ENCODE data around the gene CNGA1.

Gene CNGA1

GRCh38 chr4:48044298-48044697, 27.8 kb upstream of the CNGA1 start:
- Histone ChIP-seq H3K27ac (ENCODE audit: low read depth in 2 of 2, low read length in 2 of 2) (no peak overlapping the region), H3K27me3 (ENCODE audit: control insufficient read depth in 2 of 2, insufficient read depth in 2 of 2, low read length in 2 of 2) (no peaks in the 10 kb centered on the region), H3K4me1 (ENCODE audit: control insufficient read depth in 2 of 2, insufficient read depth in 2 of 2, low read length in 2 of 2) (peaks cover 11 to 14% of the 10 kb centered on the region in 2 donors)

GRCh38 chr4:48043504-48043903, 27.0 kb upstream of the CNGA1 start:
- Histone ChIP-seq H3K27me3 (ENCODE audit: control insufficient read depth in 2 of 2, insufficient read depth in 2 of 2, low read length in 2 of 2) (no peaks in the 10 kb centered on the region), H3K27ac (ENCODE audit: low read depth in 2 of 2, low read length in 2 of 2) (no peak overlapping the region), H3K4me1 (ENCODE audit: control insufficient read depth in 2 of 2, insufficient read depth in 2 of 2, low read length in 2 of 2) (peaks cover 11 to 14% of the 10 kb centered on the region in 2 donors), H3K9me3 (ENCODE audit: control insufficient read depth in 2 of 2, low read length in 2 of 2) (no peaks in the 10 kb centered on the region), H3K4me3 (ENCODE audit: low read length in 2 of 2) (no peak overlapping the region), H3K36me3 (ENCODE audit: control insufficient read depth in 2 of 2, insufficient read depth in 2 of 2, low read length in 2 of 2) (no peaks in the 10 kb centered on the region), H3K9ac (ENCODE audit: low read depth in 1 of 2, low read length in 2 of 2) (no peak overlapping the region)

More at GRCh38 chr4:48044298-48044697, 27.8 kb upstream of the CNGA1 start:
- no peak overlapping the region for H3K4me3 ChIP-seq (ENCODE audit: low read length in 2 of 2)
- no peak overlapping the region for H3K9ac ChIP-seq (ENCODE audit: low read depth in 1 of 2, low read length in 2 of 2)
- no peaks in the 10 kb centered on the region for H3K9me3 ChIP-seq (ENCODE audit: control insufficient read depth in 2 of 2, low read length in 2 of 2)
- no peaks in the 10 kb centered on the region for H3K36me3 ChIP-seq (ENCODE audit: control insufficient read depth in 2 of 2, insufficient read depth in 2 of 2, low read length in 2 of 2)

- Histone ChIP-seq H3K4me1 (ENCODE audit: control insufficient read depth in 2 of 2, insufficient read depth in 2 of 2, low read length in 2 of 2) (peaks cover 10 to 14% of the 10 kb centered on the region in 2 donors), H3K9ac (ENCODE audit: low read depth in 1 of 2, low read length in 2 of 2) (no peak overlapping the region), H3K27ac (ENCODE audit: low read depth in 2 of 2, low read length in 2 of 2) (no peak overlapping the region), H3K27me3 (ENCODE audit: control insufficient read depth in 2 of 2, insufficient read depth in 2 of 2, low read length in 2 of 2) (no peaks in the 10 kb centered on the region), H3K4me3 (ENCODE audit: low read length in 2 of 2) (no peak overlapping the region), H3K9me3 (ENCODE audit: control insufficient read depth in 2 of 2, low read length in 2 of 2) (no peaks in the 10 kb centered on the region), H3K36me3 (ENCODE audit: control insufficient read depth in 2 of 2, insufficient read depth in 2 of 2, low read length in 2 of 2) (no peaks in the 10 kb centered on the region)
Measured at GRCh38 chr4:48042979-48043461, 26.5 kb upstream of the CNGA1 start.

- no peaks in the 10 kb centered on the region for H3K36me3 ChIP-seq (ENCODE audit: control insufficient read depth in 2 of 2, insufficient read depth in 2 of 2, low read length in 2 of 2)
- peaks cover 0 to 3% of the 10 kb centered on the region in 2 donors for H3K4me1 ChIP-seq (ENCODE audit: control insufficient read depth in 2 of 2, insufficient read depth in 2 of 2, low read length in 2 of 2)
- H3K9me3 ChIP-seq (ENCODE audit: control insufficient read depth in 2 of 2, low read length in 2 of 2), result no peaks in the 10 kb centered on the region
- no peaks in the 10 kb centered on the region for H3K27me3 ChIP-seq (ENCODE audit: control insufficient read depth in 2 of 2, insufficient read depth in 2 of 2, low read length in 2 of 2)
- H3K4me3 ChIP-seq (ENCODE audit: low read length in 2 of 2), result no peak overlapping the region
- no peak overlapping the region for H3K9ac ChIP-seq (ENCODE audit: low read depth in 1 of 2, low read length in 2 of 2)
- H3K27ac ChIP-seq (ENCODE audit: low read depth in 2 of 2, low read length in 2 of 2), result no peak overlapping the region
Measured at GRCh38 chr4:48041535-48042137, 25.2 kb upstream of the CNGA1 start.

GRCh38 chr4:48039561-48039960, 23.1 kb upstream of the CNGA1 start:
- Histone ChIP-seq H3K4me1 (ENCODE audit: control insufficient read depth in 2 of 2, insufficient read depth in 2 of 2, low read length in 2 of 2) (peaks cover 0 to 3% of the 10 kb centered on the region in 2 donors), H3K9ac (ENCODE audit: low read depth in 1 of 2, low read length in 2 of 2) (no peak overlapping the region), H3K27me3 (ENCODE audit: control insufficient read depth in 2 of 2, insufficient read depth in 2 of 2, low read length in 2 of 2) (no peaks in the 10 kb centered on the region), H3K4me3 (ENCODE audit: low read length in 2 of 2) (no peak overlapping the region), H3K27ac (ENCODE audit: low read depth in 2 of 2, low read length in 2 of 2) (no peak overlapping the region), H3K36me3 (ENCODE audit: control insufficient read depth in 2 of 2, insufficient read depth in 2 of 2, low read length in 2 of 2) (peaks cover 2 to 7% of the 10 kb centered on the region in 2 donors), H3K9me3 (ENCODE audit: control insufficient read depth in 2 of 2, low read length in 2 of 2) (no peaks in the 10 kb centered on the region)

- no peak overlapping the region for H3K27ac ChIP-seq (ENCODE audit: low read depth in 2 of 2, low read length in 2 of 2)
- H3K27me3 ChIP-seq (ENCODE audit: control insufficient read depth in 2 of 2, insufficient read depth in 2 of 2, low read length in 2 of 2), result no peaks in the 10 kb centered on the region
- no peak overlapping the region for H3K4me3 ChIP-seq (ENCODE audit: low read length in 2 of 2)
- H3K4me1 ChIP-seq (ENCODE audit: control insufficient read depth in 2 of 2, insufficient read depth in 2 of 2, low read length in 2 of 2), result peaks cover 0 to 4% of the 10 kb centered on the region in 2 donors
- H3K9ac ChIP-seq (ENCODE audit: low read depth in 1 of 2, low read length in 2 of 2), result no peak overlapping the region
- H3K9me3 ChIP-seq (ENCODE audit: control insufficient read depth in 2 of 2, low read length in 2 of 2), result no peaks in the 10 kb centered on the region
- peaks cover 2 to 8% of the 10 kb centered on the region in 2 donors for H3K36me3 ChIP-seq (ENCODE audit: control insufficient read depth in 2 of 2, insufficient read depth in 2 of 2, low read length in 2 of 2)
Measured at GRCh38 chr4:48038666-48039065, 22.2 kb upstream of the CNGA1 start.

- Histone ChIP-seq H3K27me3 (ENCODE audit: control insufficient read depth in 2 of 2, insufficient read depth in 2 of 2, low read length in 2 of 2) (no peaks in the 10 kb centered on the region), H3K27ac (ENCODE audit: low read depth in 2 of 2, low read length in 2 of 2) (no peak overlapping the region), H3K4me1 (ENCODE audit: control insufficient read depth in 2 of 2, insufficient read depth in 2 of 2, low read length in 2 of 2) (peaks cover 11 to 14% of the 10 kb centered on the region in 2 donors), H3K9me3 (ENCODE audit: control insufficient read depth in 2 of 2, low read length in 2 of 2) (no peaks in the 10 kb centered on the region), H3K9ac (ENCODE audit: low read depth in 1 of 2, low read length in 2 of 2) (no peak overlapping the region), H3K4me3 (ENCODE audit: low read length in 2 of 2) (no peak overlapping the region), H3K36me3 (ENCODE audit: control insufficient read depth in 2 of 2, insufficient read depth in 2 of 2, low read length in 2 of 2) (peaks cover 2 to 8% of the 10 kb centered on the region in 2 donors)
Measured at GRCh38 chr4:48037117-48037462, 20.6 kb upstream of the CNGA1 start.

- no peaks in the 10 kb centered on the region for H3K9me3 ChIP-seq (ENCODE audit: control insufficient read depth in 2 of 2, low read length in 2 of 2)
- H3K27ac ChIP-seq (ENCODE audit: low read depth in 2 of 2, low read length in 2 of 2), result no peak overlapping the region
- no peak overlapping the region for H3K9ac ChIP-seq (ENCODE audit: low read depth in 1 of 2, low read length in 2 of 2)
- peaks cover 2 to 8% of the 10 kb centered on the region in 2 donors for H3K36me3 ChIP-seq (ENCODE audit: control insufficient read depth in 2 of 2, insufficient read depth in 2 of 2, low read length in 2 of 2)
- no peaks in the 10 kb centered on the region for H3K27me3 ChIP-seq (ENCODE audit: control insufficient read depth in 2 of 2, insufficient read depth in 2 of 2, low read length in 2 of 2)
- H3K4me3 ChIP-seq (ENCODE audit: low read length in 2 of 2), result no peak overlapping the region
- H3K4me1 ChIP-seq (ENCODE audit: control insufficient read depth in 2 of 2, insufficient read depth in 2 of 2, low read length in 2 of 2), result peaks cover 11 to 18% of the 10 kb centered on the region in 2 donors
Measured at GRCh38 chr4:48035952-48036351, 19.5 kb upstream of the CNGA1 start.

- Histone ChIP-seq H3K27me3 (ENCODE audit: control insufficient read depth in 2 of 2, insufficient read depth in 2 of 2, low read length in 2 of 2) (no peaks in the 10 kb centered on the region), H3K9me3 (ENCODE audit: control insufficient read depth in 2 of 2, low read length in 2 of 2) (no peaks in the 10 kb centered on the region), H3K4me1 (ENCODE audit: control insufficient read depth in 2 of 2, insufficient read depth in 2 of 2, low read length in 2 of 2) (peaks cover 11 to 18% of the 10 kb centered on the region in 2 donors), H3K4me3 (ENCODE audit: low read length in 2 of 2) (no peak overlapping the region), H3K36me3 (ENCODE audit: control insufficient read depth in 2 of 2, insufficient read depth in 2 of 2, low read length in 2 of 2) (peaks cover 2 to 8% of the 10 kb centered on the region in 2 donors), H3K27ac (ENCODE audit: low read depth in 2 of 2, low read length in 2 of 2) (no peak overlapping the region), H3K9ac (ENCODE audit: low read depth in 1 of 2, low read length in 2 of 2) (no peak overlapping the region)
Measured at GRCh38 chr4:48033825-48034413, 17.4 kb upstream of the CNGA1 start.

- no peak overlapping the region for H3K4me3 ChIP-seq (ENCODE audit: low read length in 2 of 2)
- H3K27me3 ChIP-seq (ENCODE audit: control insufficient read depth in 2 of 2, insufficient read depth in 2 of 2, low read length in 2 of 2), result no peaks in the 10 kb centered on the region
- no peaks in the 10 kb centered on the region for H3K9me3 ChIP-seq (ENCODE audit: control insufficient read depth in 2 of 2, low read length in 2 of 2)
- no peak overlapping the region for H3K9ac ChIP-seq (ENCODE audit: low read depth in 1 of 2, low read length in 2 of 2)
- no peak overlapping the region for H3K27ac ChIP-seq (ENCODE audit: low read depth in 2 of 2, low read length in 2 of 2)
- peaks cover 11 to 18% of the 10 kb centered on the region in 2 donors for H3K4me1 ChIP-seq (ENCODE audit: control insufficient read depth in 2 of 2, insufficient read depth in 2 of 2, low read length in 2 of 2)
- H3K36me3 ChIP-seq (ENCODE audit: control insufficient read depth in 2 of 2, insufficient read depth in 2 of 2, low read length in 2 of 2), result peaks cover 2 to 8% of the 10 kb centered on the region in 2 donors
Measured at GRCh38 chr4:48033412-48033811, 16.9 kb upstream of the CNGA1 start.

Data from mucosa of rectum (tissue), 2 donors.